ENCODE results near the gene NCF2. TPM values are rescaled to one million over a fixed set of nuclear protein-coding genes. Genes with fewer than 3 reads are reported as not detected.
"Not testable (repeated sequence)": the region's sequence is repeated elsewhere in the genome, so short reads cannot be mapped to it uniquely, and the experiment has no call there.

The NCF2 gene
- total RNA-seq, 1 donor from 2014 or later, result not detected

- H3K27ac Mint-ChIP-seq (ENCODE audit: unreplicated experiment), result no peak overlapping the region
- H3K4me3 Mint-ChIP-seq, result no peak overlapping the region
Measured at GRCh38 chr1:183632114-183632513, 41.9 kb upstream of the NCF2 start.

DNA sequence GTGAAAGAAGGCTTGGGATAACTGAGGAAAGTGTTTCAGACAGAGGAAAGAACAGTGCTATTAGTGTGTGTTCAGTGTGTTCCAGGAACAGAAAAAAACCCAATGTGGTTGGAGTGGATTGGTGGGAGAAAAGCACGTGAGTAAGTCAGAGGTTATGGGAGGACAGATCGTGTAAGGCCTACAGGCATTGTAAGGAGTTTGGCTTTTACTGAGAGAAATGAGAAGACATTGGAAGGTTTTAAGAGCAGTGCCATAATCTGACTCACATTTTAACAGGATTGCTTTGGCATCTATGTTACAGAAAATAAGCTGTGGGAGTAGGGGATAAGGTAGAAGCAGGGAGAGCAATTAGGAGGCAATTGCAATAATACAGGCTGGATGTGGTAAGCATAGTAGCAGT is 40.5 kb upstream of the NCF2 start:
- Mint-ChIP-seq H3K27ac (ENCODE audit: unreplicated experiment) (no peak overlapping the region), H3K36me3 (ENCODE audit: low read depth) (peaks cover 13% of the 10 kb centered on the region), H3K4me3 (peak overlapping the region; percentile 25), H3K27me3 (ENCODE audit: low read depth) (no peaks in the 10 kb centered on the region), H3K4me1 (peaks cover 43% of the 10 kb centered on the region), H3K9me3 (no peaks in the 10 kb centered on the region)
- DNase-seq (ENCODE audit: low read depth, low spot score), result no peak
- no peak for TF ChIP-seq CTCF (conservative IDR thresholded peaks at IDR 0.05)

More at GRCh38 chr1:183632114-183632513, 41.9 kb upstream of the NCF2 start:
- peaks cover 9% of the 10 kb centered on the region for H3K27me3 Mint-ChIP-seq (ENCODE audit: low read depth)
- no peak for DNase-seq (ENCODE audit: low read depth, low spot score)
- no peaks in the 10 kb centered on the region for H3K9me3 Mint-ChIP-seq
- no peak for TF ChIP-seq CTCF (conservative IDR thresholded peaks at IDR 0.05)
- peaks cover 54% of the 10 kb centered on the region for H3K4me1 Mint-ChIP-seq
- H3K36me3 Mint-ChIP-seq (ENCODE audit: low read depth), result peaks cover 13% of the 10 kb centered on the region

GRCh38 chr1:183628537-183628936 is 38.3 kb upstream of the NCF2 start:
- H3K36me3 Mint-ChIP-seq (ENCODE audit: low read depth), result peaks cover 13% of the 10 kb centered on the region
- no peaks in the 10 kb centered on the region for H3K27me3 Mint-ChIP-seq (ENCODE audit: low read depth)
- H3K4me3 Mint-ChIP-seq, result no peak overlapping the region
- DNase-seq (ENCODE audit: low read depth, low spot score), result no peak
- no peak for TF ChIP-seq CTCF (conservative IDR thresholded peaks at IDR 0.05)
- peaks cover 26% of the 10 kb centered on the region for H3K4me1 Mint-ChIP-seq
- H3K27ac Mint-ChIP-seq (ENCODE audit: unreplicated experiment), result no peak overlapping the region
- no peaks in the 10 kb centered on the region for H3K9me3 Mint-ChIP-seq

DNA sequence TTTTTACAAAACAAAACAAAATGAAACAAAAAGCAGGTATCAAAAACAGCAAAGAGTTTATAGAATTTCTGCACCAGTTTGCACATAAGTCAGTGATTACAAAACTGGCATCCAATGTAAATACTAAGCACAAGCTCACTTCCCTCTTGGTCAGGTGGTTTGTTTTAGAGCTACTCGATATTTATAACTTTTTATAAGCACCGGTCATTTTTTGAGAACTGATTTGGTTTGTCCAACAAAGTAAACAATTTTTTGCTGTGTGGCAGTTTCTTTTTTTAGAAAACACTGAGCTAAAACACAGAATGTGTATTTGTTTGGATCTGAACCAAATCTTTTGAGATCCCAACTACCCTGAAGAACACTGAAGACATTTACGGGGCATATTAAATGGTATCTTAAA is 36.0 kb upstream of the NCF2 start:
- H3K27me3 Mint-ChIP-seq (ENCODE audit: low read depth); H3K4me3 Mint-ChIP-seq; H3K9me3 Mint-ChIP-seq; DNase-seq (ENCODE audit: low read depth, low spot score); H3K27ac Mint-ChIP-seq (ENCODE audit: unreplicated experiment): not testable (repeated sequence)
- peaks cover 13% of the 10 kb centered on the region for H3K4me1 Mint-ChIP-seq
- peaks cover 13% of the 10 kb centered on the region for H3K36me3 Mint-ChIP-seq (ENCODE audit: low read depth)

- H3K27me3 Mint-ChIP-seq (ENCODE audit: low read depth), result no peaks in the 10 kb centered on the region
- H3K27ac Mint-ChIP-seq (ENCODE audit: unreplicated experiment), result no peak overlapping the region
- H3K4me3 Mint-ChIP-seq, result no peak overlapping the region
- DNase-seq (ENCODE audit: low read depth, low spot score), result peak; percentile 29
- H3K9me3 Mint-ChIP-seq, result no peaks in the 10 kb centered on the region
- peak; percentile 81 for TF ChIP-seq CTCF (conservative IDR thresholded peaks at IDR 0.05)
- H3K4me1 Mint-ChIP-seq, result no peaks in the 10 kb centered on the region
- peaks cover under 1% of the 10 kb centered on the region for H3K36me3 Mint-ChIP-seq (ENCODE audit: low read depth)
Measured at GRCh38 chr1:183622884-183623785, 32.9 kb upstream of the NCF2 start.

DNA sequence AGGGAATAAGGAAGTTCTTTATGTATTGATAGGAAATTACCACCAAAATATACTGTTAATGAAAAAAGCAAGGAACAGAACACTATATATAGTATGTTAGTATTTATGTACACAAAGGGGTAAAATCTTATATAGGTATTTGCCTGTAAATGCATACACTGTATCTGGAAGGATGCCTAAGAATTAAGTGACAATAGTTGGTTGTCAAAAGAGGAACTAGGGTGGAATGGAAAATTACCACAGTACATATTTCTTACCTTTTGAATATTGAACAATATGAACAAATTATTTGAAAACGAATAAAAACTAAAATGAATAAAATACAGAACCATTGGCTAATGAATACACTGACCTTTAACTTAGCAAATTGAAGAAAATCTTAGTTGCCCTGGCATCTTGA is 31.8 kb upstream of the NCF2 start:
- Mint-ChIP-seq H3K4me3 (no peak overlapping the region), H3K4me1 (no peaks in the 10 kb centered on the region), H3K27me3 (ENCODE audit: low read depth) (no peaks in the 10 kb centered on the region), H3K9me3 (no peaks in the 10 kb centered on the region), H3K27ac (ENCODE audit: unreplicated experiment) (no peak overlapping the region), H3K36me3 (ENCODE audit: low read depth) (no peaks in the 10 kb centered on the region)
- no peak for DNase-seq (ENCODE audit: low read depth, low spot score)
- no peak for TF ChIP-seq CTCF (conservative IDR thresholded peaks at IDR 0.05)

All from neural crest cell (in vitro differentiated cells).